CD14-positive monocyte (primary cell): ENCODE data around the gene ASCL3. TPM values are rescaled to one million over a fixed set of nuclear protein-coding genes. Genes with fewer than 3 reads are reported as not detected.
"Not testable (repeated sequence)": the region's sequence is repeated elsewhere in the genome, so short reads cannot be mapped to it uniquely, and the experiment has no call there.

Experiments used
- DNase-seq, 3 donors: peaks; one replicate each; pipeline ENCODE4 v3.0.0-alpha.2; 2011 to 2022
- H2AFZ ChIP-seq: 2 replicates; pipeline ENCODE4 v1.6.0; 2012; ENCODE audit warnings: mild to moderate bottlenecking, low read depth, low read length, inconsistent platforms; ENCODE audit not compliant: insufficient read depth, poor library complexity, severe bottlenecking
- H3K27ac ChIP-seq, 2 donors: 1 replicate in 1 of 2; 2 replicates in 1 of 2; pipeline ENCODE4 v1.5.1; 2012 to 2013; ENCODE audit warnings: low read length in 2 of 2, control low read depth in 1 of 2, inconsistent platforms in 1 of 2, low read depth in 1 of 2, mild to moderate bottlenecking in 1 of 2
- H3K27me3 ChIP-seq, 2 donors: one replicate each; pipeline versions ENCODE4 v1.6.0 to v1.6.1; 2011 to 2013; ENCODE audit warnings: low read length in 2 of 2; ENCODE audit not compliant: control insufficient read depth in 2 of 2, insufficient read depth in 2 of 2
- H3K36me3 ChIP-seq, 2 donors: replicated peaks in 1 of 2; 1 replicate in 1 of 2; 2 replicates in 1 of 2; pipeline versions ENCODE4 v1.5.1 to v1.6.1; 2012 to 2013; ENCODE audit warnings: low read length in 2 of 2, control low read depth in 1 of 2, inconsistent platforms in 1 of 2, mild to moderate bottlenecking in 1 of 2; ENCODE audit not compliant: insufficient read depth in 2 of 2, control insufficient read depth in 1 of 2
- H3K4me1 ChIP-seq, 2 donors: 1 replicate in 1 of 2; 2 replicates in 1 of 2; pipeline versions ENCODE4 v1.5.1 to v1.6.1; 2012 to 2013; ENCODE audit warnings: low read length in 2 of 2, control low read depth in 1 of 2, inconsistent platforms in 1 of 2, mild to moderate bottlenecking in 1 of 2, moderate library complexity in 1 of 2; ENCODE audit not compliant: insufficient read depth in 2 of 2, control insufficient read depth in 1 of 2
- H3K4me2 ChIP-seq: replicated peaks from 2 replicates; pipeline ENCODE3; 2012; ENCODE audit warnings: low read length, moderate library complexity, mild to moderate bottlenecking; ENCODE audit not compliant: poor library complexity, severe bottlenecking; ENCODE audit errors: extremely low read depth
- H3K4me3 ChIP-seq, 3 experiments: fragments of 200-600 bp in 1 of 3; sonication (generic) in 1 of 3; replicated peaks in 1 of 3; 1 replicate in 2 of 3; 2 replicates in 1 of 3; pipeline ENCODE4 v1.5.1; 2011 to 2013; ENCODE audit warnings: low read length in 3 of 3, mild to moderate bottlenecking in 3 of 3, control low read depth in 2 of 3, low read depth in 2 of 3, inconsistent platforms in 1 of 3, moderate library complexity in 1 of 3
- H3K79me2 ChIP-seq: 2 replicates; pipeline ENCODE4 v1.6.0; 2012; ENCODE audit warnings: mild to moderate bottlenecking, control low read depth, inconsistent platforms, low read length, moderate library complexity; ENCODE audit not compliant: insufficient read depth
- H3K9ac ChIP-seq: 2 replicates; pipeline ENCODE4 v1.6.0; 2017; ENCODE audit warnings: low read length, mild to moderate bottlenecking; ENCODE audit not compliant: insufficient read depth, poor library complexity, severe bottlenecking
- H3K9me3 ChIP-seq, 2 donors: replicated peaks in 1 of 2; 1 replicate in 1 of 2; 2 replicates in 1 of 2; pipeline versions ENCODE4 v1.5.1 to v1.6.1; 2012 to 2013; ENCODE audit warnings: low read length in 2 of 2, control low read depth in 1 of 2; ENCODE audit not compliant: control insufficient read depth in 1 of 2, insufficient read depth in 1 of 2
- H4K20me1 ChIP-seq: 2 replicates; pipeline ENCODE4 v1.6.0; 2012; ENCODE audit warnings: mild to moderate bottlenecking, low read length, control low read depth, moderate library complexity; ENCODE audit not compliant: insufficient read depth
- H3K27ac Mint-ChIP-seq, 7 donors: one replicate each; pipeline ENCODE4 v1.8.0; 2020; ENCODE audit warnings: mild to moderate bottlenecking in 7 of 7, mixed read lengths in 7 of 7, moderate library complexity in 6 of 7, inconsistent platforms in 2 of 7
- H3K27me3 Mint-ChIP-seq, 3 donors: one replicate each; pipeline ENCODE4 v1.8.0; 2021 to 2022; ENCODE audit warnings: low read depth in 3 of 3, mild to moderate bottlenecking in 3 of 3, mixed read lengths in 3 of 3, moderate library complexity in 3 of 3, inconsistent platforms in 1 of 3
- H3K36me3 Mint-ChIP-seq, 2 donors: one replicate each; pipeline ENCODE4 v1.8.0; 2020; ENCODE audit warnings: mixed read lengths in 2 of 2, inconsistent platforms in 1 of 2, mild to moderate bottlenecking in 1 of 2
- H3K4me1 Mint-ChIP-seq: one replicate; pipeline ENCODE4 v1.8.0; 2020; ENCODE audit warnings: mild to moderate bottlenecking, mixed read lengths
- H3K4me3 Mint-ChIP-seq, 2 donors: one replicate each; pipeline ENCODE4 v1.8.0; 2020; ENCODE audit warnings: mild to moderate bottlenecking in 2 of 2, mixed read lengths in 2 of 2, moderate library complexity in 1 of 2
- H3K9me3 Mint-ChIP-seq, 7 donors: one replicate each; pipeline ENCODE4 v1.8.0; 2020 to 2022; ENCODE audit warnings: mixed read lengths in 7 of 7, mild to moderate bottlenecking in 6 of 7, moderate library complexity in 6 of 7, inconsistent platforms in 2 of 7
- WGBS: methylation state at CpG from one replicate; pipeline ENCODE4 v1.1.5; 2013; ENCODE audit warnings: missing lambda C conversion rate; ENCODE audit not compliant: insufficient coverage; 5-methylcytosine and 5-hydroxymethylcytosine counted together
- intact Hi-C, 2 donors: fragments of 100-400 bp; cut with micrococcal nuclease; formaldehyde crosslinking; loops; one replicate each; pipeline versions ENCODE4 v1.15.0 to v1.15.1; 2023
- polyA plus RNA-seq, 3 donors: library from polyadenylated mRNA; depleted of rRNA in 1 of 3; unstranded in 2 of 3; stranded (reverse) in 1 of 3; fragments of 300-500 nt in 2 of 3; fragments of >200 nt in 1 of 3; fragmentation: Illumina TruSeq in 2 of 3; gene quantifications; 1 replicate in 2 of 3; 2 replicates in 1 of 3; pipeline ENCODE4 v1.2.3, GENCODE V29; 2012 to 2021
- TF ChIP-seq, protein P1 (sequence below): fragments of 200-600 bp; IDR thresholded peaks from one replicate; pipeline ENCODE4 v1.8.0; 2022; ENCODE audit warnings: antibody characterized with exemption, mild to moderate bottlenecking

ASCL3 gene
- polyA plus RNA-seq, 3 donors, result not detected

DNA sequence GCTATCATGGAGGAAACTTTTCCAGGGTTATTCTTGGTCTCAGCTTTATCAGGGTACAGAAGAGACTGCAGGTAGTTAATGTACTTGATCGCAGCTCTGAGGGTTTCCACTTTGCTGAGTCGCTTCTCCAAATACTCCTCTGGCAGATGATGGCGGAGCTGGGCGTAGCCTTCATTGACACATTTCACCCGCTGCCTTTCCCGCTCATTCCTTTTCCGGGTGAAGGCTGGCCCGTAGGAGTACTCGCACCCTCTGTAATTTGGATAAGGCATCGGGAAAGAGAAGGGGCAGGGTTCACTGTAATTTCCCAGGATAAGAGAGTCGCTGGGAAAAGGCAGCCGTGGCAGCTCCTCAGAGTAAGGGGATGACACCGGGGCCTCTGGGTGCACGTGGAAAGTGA, 5.2 kb downstream of the ASCL3 start:
- H3K36me3 ChIP-seq, result no peaks in the 10 kb centered on the region
- H2AFZ ChIP-seq, result no peak overlapping the region
- no peaks in the 10 kb centered on the region for H4K20me1 ChIP-seq
- Mint-ChIP-seq H3K36me3 (no peaks in the 10 kb centered on the region), H3K9me3 (no peaks in the 10 kb centered on the region), H3K27me3 (peaks cover 0 to 2% (median 2%) of the 10 kb centered on the region in 3 donors), H3K4me1 (no peaks in the 10 kb centered on the region), H3K27ac (peak overlapping the region in 1 of 7 donors; percentile 24), H3K4me3 (no peak overlapping the region)
- TF ChIP-seq, protein P1, sequence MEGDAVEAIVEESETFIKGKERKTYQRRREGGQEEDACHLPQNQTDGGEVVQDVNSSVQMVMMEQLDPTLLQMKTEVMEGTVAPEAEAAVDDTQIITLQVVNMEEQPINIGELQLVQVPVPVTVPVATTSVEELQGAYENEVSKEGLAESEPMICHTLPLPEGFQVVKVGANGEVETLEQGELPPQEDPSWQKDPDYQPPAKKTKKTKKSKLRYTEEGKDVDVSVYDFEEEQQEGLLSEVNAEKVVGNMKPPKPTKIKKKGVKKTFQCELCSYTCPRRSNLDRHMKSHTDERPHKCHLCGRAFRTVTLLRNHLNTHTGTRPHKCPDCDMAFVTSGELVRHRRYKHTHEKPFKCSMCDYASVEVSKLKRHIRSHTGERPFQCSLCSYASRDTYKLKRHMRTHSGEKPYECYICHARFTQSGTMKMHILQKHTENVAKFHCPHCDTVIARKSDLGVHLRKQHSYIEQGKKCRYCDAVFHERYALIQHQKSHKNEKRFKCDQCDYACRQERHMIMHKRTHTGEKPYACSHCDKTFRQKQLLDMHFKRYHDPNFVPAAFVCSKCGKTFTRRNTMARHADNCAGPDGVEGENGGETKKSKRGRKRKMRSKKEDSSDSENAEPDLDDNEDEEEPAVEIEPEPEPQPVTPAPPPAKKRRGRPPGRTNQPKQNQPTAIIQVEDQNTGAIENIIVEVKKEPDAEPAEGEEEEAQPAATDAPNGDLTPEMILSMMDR, result no peak
- WGBS, result 92% methylated on average over 11 of the region's 14 CpGs
- no peak overlapping the region for H3K4me2 ChIP-seq
- H3K9me3 ChIP-seq, result no peaks in the 10 kb centered on the region
- intact Hi-C loops, result no loop called here
- DNase-seq, result no peak
- H3K9ac ChIP-seq, result no peak overlapping the region
- H3K27me3 ChIP-seq, result no peaks in the 10 kb centered on the region
- H3K4me3 ChIP-seq, result no peak overlapping the region
- no peak overlapping the region for H3K27ac ChIP-seq
- no peaks in the 10 kb centered on the region for H3K4me1 ChIP-seq
- no peaks in the 10 kb centered on the region for H3K79me2 ChIP-seq

DNA sequence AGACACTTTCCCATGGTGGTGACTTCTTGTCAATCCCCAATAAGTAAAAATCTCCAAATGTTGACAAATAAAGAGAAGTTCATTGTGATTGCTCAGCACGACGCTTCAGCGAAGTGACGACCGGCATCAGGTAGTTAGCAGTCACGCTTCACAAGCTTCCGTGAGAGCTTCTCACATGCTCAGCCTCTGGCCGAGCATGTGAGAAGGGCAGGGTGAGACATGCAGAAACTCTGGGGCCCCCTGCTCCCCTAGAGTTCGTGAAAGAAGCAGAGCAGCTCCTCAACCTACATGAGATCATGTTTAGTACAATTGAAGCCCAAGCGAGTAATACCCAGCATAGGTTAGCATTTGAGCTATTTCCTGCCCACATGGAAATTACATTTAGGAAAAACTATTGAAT, 5.7 kb downstream of the ASCL3 start:
- H3K27ac ChIP-seq, result no peak overlapping the region
- Mint-ChIP-seq H3K27ac (no peak overlapping the region), H3K27me3 (peaks cover 0 to 2% (median 2%) of the 10 kb centered on the region in 3 donors), H3K36me3 (no peaks in the 10 kb centered on the region), H3K4me1 (no peaks in the 10 kb centered on the region), H3K4me3 (no peak overlapping the region), H3K9me3 (no peaks in the 10 kb centered on the region)
- no peaks in the 10 kb centered on the region for H3K9me3 ChIP-seq
- no peak overlapping the region for H2AFZ ChIP-seq
- H4K20me1 ChIP-seq, result no peaks in the 10 kb centered on the region
- WGBS, result 98% methylated on average over 9 of the region's 10 CpGs
- intact Hi-C loops, result no loop called here
- H3K36me3 ChIP-seq, result no peaks in the 10 kb centered on the region
- H3K4me3 ChIP-seq, result no peak overlapping the region
- no peak overlapping the region for H3K9ac ChIP-seq
- no peaks in the 10 kb centered on the region for H3K27me3 ChIP-seq
- no peaks in the 10 kb centered on the region for H3K79me2 ChIP-seq
- TF ChIP-seq, protein P1, result no peak
- no peak overlapping the region for H3K4me2 ChIP-seq
- no peaks in the 10 kb centered on the region for H3K4me1 ChIP-seq
- no peak for DNase-seq

DNA sequence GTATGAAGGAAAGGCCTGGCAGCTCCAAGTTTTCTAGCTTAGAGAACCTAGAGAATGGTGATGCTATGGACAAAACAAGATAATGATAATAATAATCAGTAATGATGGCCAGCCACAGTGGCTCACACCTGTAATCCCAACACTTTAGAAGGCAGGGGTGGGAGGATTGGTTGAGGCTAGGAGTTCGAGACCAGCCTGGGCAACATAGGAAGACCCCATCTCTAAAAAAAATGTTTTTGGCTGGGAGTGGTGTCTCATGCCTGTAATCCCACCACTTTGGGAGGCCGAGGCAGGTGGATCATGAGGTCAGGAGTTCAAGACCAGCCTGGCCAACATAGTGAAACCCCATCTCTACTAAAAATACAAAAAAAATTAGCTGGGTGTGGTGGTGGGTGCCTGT, 7.0 kb downstream of the ASCL3 start:
- not testable (repeated sequence) for H3K4me3 ChIP-seq, H3K9me3 Mint-ChIP-seq

More for the DNA sequence above, 7.0 kb downstream of the ASCL3 start:
- H3K27me3 Mint-ChIP-seq, H3K4me3 Mint-ChIP-seq, H3K36me3 ChIP-seq, H2AFZ ChIP-seq, H3K36me3 Mint-ChIP-seq, H3K4me2 ChIP-seq, DNase-seq, intact Hi-C loops, H3K4me1 ChIP-seq, H3K27ac ChIP-seq, H4K20me1 ChIP-seq, H3K27me3 ChIP-seq, H3K27ac Mint-ChIP-seq, H3K79me2 ChIP-seq, H3K9me3 ChIP-seq, H3K4me1 Mint-ChIP-seq, H3K9ac ChIP-seq: not testable (repeated sequence)
- no CpG with 5 or more reads among the region's 2 CpGs for WGBS
